Stimulated activated naive CD4-positive, alpha-beta T cell treated with Interleukin-2 at 50 U/mL for 16 hours (primary cell): ENCODE data around the gene ITM2C.

Experiments used
- DNase-seq: peaks from one replicate; lab custom pipeline; 2025; lab: John Stamatoyannopoulos, UW

ITM2C gene

DNA sequence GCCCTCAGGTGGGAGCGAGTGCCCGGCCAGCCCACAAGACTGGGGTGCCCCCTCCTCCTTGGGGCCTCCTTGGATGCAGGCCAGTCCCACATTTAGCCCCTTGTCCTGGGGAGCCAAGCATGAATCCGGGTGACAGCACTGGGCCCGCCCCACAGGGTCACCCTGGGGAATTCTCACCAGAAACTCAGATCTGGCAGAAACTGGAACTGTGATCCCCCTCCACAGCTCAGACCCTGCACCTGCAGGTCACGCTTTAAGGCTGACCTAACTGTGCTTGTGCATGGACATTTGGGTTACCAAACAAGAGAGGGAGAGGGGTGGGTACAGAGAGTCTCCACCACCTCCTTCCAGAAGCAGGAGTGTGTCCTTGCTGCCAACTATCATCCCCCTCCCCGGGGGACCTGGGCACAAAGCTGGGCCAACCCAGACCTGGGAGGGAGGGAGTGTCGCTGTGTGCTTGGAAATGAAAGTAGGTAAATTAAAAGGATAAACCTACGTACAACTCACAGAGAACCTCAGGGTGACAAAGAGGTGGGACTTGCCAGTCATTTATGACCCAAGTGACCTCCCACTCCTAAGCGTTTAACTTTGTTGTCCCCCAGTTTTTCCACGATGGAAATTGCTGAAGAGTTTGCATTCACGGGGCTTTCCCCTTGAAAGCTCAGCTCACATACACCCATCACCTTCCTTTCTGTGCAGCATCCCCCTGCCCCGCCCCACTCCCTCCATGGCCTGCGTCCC lies 9.1 kb downstream of the ITM2C start:
- DNase-seq = no peak

DNA sequence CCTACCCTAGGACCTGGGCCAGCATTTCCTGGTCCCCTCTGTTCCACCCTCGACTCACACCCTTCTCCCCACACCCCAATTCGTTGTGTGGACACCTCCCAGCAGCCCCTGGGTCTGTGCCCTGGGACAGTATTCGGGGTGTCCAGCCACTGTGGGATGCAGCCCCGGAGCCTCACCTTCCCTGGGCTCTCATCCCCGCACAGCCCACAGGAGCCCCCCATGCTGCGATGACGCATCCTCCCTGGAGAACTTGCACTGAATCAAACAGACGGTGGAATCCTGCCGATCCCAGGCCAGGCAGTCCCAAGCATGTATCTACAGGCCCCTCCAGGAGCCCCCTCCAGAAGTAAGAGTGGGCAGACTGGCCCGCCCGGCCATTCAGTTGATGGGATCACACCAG lies 9.7 kb downstream of the ITM2C start:
- DNase-seq = no peak

DNA sequence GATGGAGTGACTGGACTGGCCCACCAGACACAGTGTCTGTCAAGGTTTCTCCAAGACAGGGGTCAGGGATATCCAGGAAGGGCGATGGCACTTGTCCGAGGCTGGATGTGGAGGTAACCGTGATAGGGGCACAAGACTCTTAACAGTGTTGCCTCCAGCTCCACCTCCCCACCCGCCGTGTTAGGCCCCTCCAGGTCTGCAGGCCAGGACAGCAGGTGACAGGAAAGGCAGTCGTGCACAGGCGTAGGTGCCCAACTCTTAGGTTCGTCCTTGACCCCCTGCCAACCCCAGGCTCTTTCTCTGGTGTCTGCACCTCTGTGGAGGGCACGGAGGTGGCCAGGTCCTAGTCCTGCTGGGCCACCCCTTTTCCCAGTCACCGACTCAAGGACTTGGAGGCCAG lies 10.1 kb downstream of the ITM2C start:
- no peak for DNase-seq

DNA sequence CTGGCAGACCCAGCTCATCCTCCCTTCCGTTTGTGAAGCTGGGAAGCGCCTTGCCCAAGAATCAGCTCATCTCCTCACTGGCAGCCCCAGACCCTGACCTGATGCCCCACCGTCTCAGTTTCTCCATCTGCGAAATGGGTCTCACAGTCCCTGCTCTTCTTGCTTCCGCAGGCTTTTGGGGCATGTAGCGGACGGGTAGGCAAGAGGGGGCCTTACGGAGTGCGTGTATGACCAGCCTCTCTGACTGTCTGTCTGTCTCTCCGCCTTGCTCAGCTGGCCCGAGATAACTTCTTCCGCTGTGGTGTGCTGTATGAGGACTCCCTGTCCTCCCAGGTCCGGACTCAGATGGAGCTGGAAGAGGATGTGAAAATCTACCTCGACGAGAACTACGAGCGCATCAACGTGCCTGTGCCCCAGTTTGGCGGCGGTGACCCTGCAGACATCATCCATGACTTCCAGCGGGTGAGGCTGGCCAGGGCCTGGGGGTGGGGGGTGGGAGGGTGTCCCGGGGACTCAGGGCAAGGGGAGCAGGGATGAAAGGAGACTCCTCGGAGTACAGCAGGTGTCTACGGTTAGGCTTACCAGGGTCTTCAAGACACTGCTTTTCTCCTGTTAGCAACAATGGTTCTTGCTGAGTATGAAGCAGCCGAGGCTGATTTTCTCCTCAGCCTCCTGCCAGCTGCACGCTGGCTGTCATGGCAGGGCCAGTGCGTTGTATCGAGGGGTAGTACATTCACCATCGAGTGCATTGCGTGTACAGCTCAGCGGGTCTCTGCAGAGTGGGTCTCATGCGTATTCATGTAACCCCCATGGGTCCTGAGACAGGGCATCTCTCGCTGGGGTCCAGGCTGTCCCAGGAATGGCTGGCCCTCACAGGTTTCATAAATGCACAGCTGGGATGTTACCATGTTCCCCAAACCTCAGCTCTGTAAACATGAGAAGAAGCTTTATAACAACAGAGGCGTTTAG lies 10.9 kb downstream of the ITM2C start:
- no peak for DNase-seq

DNA sequence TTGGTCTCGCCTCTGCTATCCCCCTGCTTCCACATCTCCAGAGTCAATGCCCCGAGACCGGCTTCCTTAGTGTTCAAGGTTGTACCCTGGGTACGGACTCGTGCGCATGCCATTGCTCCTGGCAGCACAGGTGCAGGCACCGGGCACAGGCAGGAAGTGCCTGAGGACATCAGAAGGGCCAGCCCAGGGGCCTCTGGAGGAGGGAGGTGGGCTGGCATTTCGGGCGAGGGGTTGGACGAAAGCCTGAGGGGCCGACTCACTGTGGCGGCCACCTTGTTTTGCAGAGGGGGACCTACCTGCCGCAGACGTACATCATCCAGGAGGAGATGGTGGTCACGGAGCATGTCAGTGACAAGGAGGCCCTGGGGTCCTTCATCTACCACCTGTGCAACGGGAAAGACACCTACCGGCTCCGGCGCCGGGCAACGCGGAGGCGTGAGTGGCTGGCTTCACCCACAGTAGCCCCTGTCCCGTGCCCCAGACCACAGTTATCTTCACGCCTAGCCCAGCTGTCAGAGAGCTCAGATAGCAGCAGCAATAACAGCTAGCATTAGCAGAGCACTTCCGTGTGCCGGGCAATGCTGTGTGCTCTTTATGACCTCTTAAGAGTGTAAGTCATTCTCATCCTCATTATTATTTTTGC lies 12.5 kb downstream of the ITM2C start:
- no peak for DNase-seq

DNA sequence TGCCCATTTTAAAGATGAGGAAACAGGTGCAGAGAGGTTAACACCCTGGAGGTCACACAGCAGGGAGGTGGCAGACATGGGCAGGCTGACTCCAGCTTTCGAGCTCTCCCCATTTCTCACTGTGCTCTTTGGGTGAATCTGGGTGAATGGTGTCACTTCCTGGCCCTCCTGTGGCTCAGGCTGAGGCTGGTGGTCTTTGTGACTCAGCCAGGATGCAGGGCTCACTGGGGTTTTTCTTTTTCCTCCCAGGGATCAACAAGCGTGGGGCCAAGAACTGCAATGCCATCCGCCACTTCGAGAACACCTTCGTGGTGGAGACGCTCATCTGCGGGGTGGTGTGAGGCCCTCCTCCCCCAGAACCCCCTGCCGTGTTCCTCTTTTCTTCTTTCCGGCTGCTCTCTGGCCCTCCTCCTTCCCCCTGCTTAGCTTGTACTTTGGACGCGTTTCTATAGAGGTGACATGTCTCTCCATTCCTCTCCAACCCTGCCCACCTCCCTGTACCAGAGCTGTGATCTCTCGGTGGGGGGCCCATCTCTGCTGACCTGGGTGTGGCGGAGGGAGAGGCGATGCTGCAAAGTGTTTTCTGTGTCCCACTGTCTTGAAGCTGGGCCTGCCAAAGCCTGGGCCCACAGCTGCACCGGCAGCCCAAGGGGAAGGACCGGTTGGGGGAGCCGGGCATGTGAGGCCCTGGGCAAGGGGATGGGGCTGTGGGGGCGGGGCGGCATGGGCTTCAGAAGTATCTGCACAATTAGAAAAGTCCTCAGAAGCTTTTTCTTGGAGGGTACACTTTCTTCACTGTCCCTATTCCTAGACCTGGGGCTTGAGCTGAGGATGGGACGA lies 13.2 kb downstream of the ITM2C start:
- no peak for DNase-seq

DNA sequence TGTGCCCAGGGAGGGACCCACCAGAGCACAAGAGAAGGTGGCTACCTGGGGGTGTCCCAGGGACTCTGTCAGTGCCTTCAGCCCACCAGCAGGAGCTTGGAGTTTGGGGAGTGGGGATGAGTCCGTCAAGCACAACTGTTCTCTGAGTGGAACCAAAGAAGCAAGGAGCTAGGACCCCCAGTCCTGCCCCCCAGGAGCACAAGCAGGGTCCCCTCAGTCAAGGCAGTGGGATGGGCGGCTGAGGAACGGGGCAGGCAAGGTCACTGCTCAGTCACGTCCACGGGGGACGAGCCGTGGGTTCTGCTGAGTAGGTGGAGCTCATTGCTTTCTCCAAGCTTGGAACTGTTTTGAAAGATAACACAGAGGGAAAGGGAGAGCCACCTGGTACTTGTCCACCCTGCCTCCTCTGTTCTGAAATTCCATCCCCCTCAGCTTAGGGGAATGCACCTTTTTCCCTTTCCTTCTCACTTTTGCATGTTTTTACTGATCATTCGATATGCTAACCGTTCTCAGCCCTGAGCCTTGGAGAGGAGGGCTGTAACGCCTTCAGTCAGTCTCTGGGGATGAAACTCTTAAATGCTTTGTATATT lies 14.0 kb downstream of the ITM2C start:
- DNase-seq = no peak

DNA sequence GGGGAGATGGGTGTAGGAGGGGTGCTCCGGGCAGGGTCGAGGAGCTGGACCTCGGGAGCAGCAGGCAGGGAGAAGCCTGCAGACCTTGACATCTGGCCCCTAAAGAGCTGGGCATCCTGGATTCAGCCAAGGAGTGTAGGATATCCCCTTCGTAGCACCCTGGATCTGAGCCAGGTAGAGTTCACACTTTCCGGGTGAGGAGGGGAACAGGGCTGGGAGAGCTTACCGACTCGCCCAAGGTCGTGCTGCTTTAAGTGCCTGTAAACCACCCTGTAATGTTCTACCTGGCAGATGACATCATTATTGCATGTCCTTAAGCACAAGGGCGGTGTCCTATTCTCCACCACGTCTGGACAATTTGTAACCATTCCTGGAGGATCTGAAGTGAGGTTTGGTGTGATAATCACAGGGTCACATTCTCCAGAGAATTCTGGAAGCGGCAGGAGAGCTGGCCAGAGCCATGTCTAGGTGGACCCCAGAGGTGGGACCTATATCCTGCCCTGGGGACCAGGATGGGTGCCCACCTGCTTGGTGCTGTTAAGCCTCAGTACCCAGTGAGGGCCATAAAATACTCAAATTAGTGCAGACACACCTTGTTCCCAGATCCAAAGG lies 14.6 kb downstream of the ITM2C start:
- no peak for DNase-seq

DNA sequence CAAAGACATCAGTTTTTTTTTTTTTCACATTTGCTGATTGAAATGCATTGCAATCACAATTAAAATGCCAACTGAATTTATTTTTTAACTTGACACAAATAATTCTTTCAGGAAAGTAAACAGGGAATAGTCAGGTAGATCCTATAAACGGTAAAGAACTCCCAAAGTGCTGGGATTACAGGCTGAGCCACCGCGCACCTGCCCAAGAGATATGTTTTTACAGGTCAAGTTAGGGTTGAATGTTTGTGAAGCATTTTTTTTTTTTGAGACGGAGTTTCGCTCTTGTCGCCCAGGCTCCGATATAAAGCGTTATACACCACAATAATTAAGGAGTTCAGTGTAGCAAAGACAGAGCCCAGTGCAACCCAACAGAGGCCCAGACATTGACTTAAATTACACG lies 15.1 kb downstream of the ITM2C start:
- DNase-seq = no peak

DNA sequence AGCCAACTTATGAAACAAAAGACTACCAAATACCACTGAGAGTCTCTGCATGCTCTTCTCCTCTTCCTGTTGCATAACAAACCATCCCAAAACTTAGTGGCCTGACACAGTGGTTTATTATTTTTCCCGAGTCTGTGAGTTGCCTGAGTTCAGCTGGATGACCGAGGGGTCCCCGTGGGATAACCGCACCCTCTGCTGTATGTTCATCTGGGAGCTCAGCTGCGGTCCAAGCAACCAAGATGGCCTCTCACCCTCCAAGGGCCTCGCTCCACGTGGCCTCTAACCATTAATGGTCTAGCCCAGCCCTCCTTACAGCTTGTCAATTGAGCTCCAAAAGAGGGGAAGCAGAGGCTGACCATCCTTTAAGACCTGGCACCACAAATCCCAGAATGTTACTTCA lies 17.1 kb downstream of the ITM2C start:
- DNase-seq = no peak

DNA sequence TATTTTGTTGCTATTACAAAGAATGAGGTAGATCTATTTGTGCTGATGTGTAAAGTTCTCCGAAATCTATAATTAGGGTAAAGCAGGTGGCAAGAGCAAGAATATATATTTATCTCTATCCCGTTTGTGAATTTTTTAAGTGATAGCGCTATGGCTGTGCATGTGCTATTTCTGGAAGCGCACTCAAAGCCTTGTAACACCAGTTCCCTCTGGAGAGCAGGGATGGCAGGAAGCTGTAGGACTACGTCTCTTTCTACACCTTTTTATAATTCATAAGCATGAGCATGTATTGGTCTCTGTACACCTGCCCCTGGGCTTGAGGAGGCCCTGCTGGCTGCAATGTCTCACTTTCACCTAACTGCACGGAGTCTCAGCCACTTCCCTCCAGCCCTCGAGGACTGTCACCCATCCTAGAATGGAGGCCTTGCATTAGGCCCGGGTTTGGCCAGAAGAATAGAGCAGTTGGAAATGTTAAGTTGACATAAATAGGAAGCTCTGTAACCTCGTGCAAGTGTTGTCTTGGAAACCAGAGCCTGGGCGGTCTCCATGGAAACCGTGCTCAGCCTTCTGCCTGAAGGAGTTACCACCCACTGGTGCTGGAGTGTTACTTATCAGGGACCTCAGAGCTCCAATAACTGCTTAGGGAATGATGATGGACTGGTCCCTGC lies 20.9 kb downstream of the ITM2C start:
- DNase-seq = no peak

DNA sequence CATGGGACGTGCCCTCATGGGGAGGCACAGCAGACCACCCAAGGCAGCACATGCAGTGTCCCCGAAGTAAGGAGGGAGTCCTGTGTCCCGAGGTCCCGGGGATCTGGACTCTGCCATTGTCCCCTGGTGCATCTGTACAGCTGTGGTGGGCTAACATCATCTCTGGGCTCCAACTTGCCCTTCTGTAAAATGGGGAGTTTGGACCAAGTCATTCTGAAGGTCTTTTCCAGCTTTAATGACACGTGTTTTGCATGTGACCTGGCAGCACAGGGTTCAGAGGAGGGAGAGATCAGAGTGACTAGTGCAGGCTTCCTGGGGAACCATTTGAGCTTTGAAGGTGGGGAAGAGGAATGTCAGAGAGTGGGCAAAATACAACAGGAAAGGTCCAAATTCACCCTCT lies 21.5 kb downstream of the ITM2C start:
- no peak for DNase-seq

DNA sequence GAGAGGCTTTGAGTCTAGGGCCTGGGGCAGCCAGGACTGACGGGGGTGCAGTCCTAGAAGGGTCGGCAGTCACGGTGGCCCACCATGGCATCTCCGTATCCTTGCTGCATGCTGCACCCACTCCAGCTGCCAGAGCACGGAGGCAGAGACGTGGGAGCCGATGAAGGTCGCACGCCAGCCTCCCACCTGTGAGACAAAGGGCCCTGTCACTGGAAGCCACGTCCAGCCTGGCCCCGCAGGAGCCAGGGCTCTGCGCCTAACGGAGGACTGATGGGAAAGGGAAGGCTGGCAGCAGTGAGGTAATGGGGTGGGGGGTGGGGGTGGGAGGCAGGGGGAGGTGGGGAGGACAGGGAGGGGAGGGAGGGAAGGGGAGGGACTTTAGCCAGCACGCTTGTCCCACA lies 21.9 kb downstream of the ITM2C start:
- DNase-seq = no peak

DNA sequence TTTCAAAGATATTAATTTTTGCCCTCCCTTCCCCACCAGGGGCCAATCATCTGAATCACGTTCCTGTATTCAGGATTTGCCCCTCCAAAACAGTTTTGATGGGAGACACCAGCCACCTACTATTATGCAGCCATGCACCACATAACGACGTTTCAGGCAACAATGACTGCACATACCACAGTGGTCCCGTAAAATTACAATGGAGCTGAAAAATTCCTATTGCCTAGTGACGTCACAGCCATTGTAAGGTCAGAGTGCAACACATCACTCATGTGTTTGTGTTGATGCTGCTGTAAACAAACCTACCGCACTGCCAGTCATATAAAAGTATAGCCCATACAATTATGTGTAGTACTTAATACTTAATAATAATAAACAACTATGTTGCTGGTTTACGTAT lies 22.6 kb downstream of the ITM2C start:
- DNase-seq = no peak

DNA sequence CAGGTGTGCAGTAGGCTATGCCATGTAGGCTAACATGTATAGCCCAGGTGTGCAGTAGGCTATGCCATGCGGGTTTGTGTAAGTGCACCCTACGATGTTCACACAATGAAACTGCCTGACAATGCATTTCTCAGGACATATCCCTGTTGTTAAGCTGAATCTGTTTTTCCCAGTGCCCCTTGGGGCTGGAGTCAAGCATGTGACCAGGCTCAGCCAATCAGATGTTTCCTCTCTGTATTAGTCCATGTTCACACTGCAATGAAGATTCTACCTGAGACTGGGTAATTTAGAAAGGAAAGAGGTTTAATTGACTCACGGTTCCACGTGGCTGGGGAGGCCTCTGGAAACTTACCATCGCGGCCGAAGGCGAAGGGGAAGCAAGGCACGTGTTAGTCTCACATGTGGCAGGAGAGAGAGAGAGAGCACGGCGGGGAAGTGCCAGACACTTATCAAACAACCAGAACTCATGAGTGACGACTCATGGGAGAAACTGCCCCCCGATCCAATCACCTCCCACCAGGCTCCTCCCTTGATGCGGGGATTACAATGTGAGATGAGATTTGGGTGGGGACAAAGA lies 24.2 kb downstream of the ITM2C start:
- DNase-seq = no peak

DNA sequence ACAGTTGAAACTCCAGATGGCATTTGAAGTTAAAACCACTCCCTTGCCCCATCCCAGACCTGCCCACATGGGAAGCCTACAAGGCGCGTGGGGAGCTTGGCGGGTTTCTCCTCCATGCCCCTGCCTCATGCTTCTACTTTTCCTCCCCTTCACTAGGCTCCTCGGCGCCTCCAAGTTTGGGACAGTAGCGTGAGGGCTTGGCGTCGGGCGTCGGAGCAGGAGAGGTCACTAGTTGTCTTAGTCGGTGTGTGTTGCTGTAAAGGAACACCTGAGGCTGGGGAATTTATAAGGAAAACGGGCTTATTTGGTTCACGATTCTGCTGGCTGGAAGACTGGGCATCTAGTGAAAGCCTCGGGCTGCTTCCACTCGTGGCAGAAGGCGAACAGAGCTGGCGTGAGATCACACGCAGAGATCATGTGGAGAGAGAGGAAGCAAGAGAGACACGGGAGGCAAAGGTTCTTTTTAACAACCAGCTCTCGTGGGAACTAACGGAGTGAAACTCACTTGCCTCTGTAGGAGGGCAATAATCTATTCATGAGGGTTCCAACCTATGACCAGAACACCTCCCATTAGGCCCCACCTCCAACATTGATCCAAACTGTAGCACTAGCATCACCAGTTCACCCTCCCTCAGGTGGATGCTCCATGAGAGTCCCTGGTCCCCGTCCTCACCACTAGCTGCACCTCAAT lies 25.3 kb downstream of the ITM2C start:
- no peak for DNase-seq

DNA sequence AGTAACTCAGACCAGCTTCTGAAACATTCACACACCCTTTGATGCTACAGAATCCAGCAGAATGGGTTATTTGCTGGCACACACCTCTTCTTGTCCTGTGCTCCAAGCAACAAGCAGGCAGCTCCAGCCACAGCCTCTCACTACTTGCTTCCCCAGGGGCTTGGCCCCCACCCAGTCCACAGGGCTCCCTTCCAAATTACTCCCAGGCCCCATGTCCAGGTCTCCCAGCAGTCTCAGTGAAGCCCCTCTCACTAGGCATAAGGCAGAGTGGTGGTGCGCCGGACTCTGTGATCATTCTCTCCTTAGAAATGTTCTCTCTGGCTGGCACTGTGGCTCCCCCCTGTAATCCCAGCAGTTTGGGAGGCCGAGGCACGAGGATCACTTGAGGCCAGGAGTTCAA lies 25.9 kb downstream of the ITM2C start:
- DNase-seq = no peak

DNA sequence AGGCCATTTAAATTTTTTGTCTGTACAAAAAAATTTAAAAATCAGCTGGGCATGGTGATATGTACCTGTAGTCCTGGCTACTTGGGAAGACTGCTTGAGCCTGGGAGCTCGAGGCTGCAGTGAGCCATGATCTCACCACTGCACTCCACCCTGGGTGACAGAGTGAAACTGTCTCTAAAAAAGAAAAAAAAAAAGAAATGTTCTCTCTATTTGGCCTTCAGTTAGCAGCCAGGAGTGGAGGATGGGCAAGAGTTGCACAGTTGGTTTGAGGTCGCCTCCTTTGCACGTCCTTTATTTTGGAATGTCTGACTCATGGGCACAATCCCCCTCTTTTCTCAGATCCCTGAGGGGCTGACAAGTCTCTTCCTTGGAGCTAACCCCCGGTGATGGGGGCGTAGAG lies 26.3 kb downstream of the ITM2C start:
- DNase-seq = no peak

DNA sequence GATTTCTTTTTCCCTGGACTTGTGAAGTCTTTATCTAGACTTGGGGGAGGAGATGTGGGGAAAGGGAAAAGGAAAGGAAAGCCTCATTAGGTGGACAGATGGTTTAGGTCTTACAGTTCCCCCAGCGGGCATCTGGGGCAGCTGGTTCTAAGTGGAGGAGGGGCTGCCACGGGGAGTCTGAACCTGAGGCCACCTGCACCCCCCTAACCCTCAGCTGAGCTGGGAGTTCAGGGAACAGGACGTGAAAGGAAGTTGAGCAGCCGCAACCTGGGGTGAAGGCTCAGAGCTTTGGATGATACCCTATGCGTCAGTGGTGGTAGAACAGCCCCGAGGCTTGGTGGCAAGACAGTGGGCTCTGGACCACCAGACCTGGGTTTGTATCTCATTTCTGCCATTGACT lies 26.8 kb downstream of the ITM2C start:
- DNase-seq = no peak

DNA sequence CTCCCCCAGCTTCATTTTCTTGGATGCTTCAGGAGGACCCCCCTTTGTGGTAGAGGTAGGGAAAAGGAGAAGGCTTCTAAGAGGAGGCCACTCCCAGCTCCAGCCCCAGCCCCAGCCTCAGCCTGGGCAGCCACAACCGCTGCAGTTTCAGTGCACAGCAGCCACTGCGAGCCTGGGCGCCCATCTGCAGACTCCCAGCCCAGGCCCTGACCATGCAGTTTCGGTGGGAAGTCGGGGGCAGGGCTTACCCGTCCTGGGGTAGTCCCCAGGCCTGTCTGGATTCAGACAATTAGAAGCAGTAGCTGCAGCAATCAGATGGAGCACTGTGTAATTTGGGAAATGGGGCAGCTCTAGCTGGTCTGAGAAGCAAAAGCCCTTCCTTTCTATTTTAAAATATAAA lies 28.6 kb downstream of the ITM2C start:
- no peak for DNase-seq
